ENCODE measurements around the gene KCNG2. TPM values are rescaled to one million over a fixed set of nuclear protein-coding genes. Genes with fewer than 3 reads are reported as not detected.

Gene KCNG2
- total RNA-seq, 4 donors from 2014 or later, result 0.27 TPM; not detected in 3

- ATAC-seq, result no peak
- no peaks in the 10 kb centered on the region for H3K27me3 ChIP-seq
- peaks cover 0 to 22% (median 6%) of the 10 kb centered on the region in 3 donors for H3K4me1 ChIP-seq
- H3K4me3 ChIP-seq, result no peak overlapping the region
- H3K36me3 ChIP-seq, result peaks cover 0 to 45% of the 10 kb centered on the region in 2 donors
- no peak overlapping the region for H3K27ac ChIP-seq
- no peak for TF ChIP-seq CTCF (IDR thresholded peaks at IDR 0.05)
- no peak for TF ChIP-seq EP300 (IDR thresholded peaks at IDR 0.05)
- no peak for TF ChIP-seq POLR2AphosphoS5 (IDR thresholded peaks at IDR 0.05)
- H3K9me3 ChIP-seq, result peaks cover 0 to 53% (median 0%) of the 10 kb centered on the region in 3 donors
- 100% methylated on average over 4 of the region's 9 CpGs; no CpG with 5 or more reads in 1 of the 2 donors for WGBS, 2 donors (ENCODE audit: low coverage in 1 of 2)
Measured at GRCh38 chr18:79928563-79928960, 130.8 kb downstream of the KCNG2 start.

GRCh38 chr18:79930020-79930642 lies 132.4 kb downstream of the KCNG2 start:
- 92 to 100% methylated on average over 2 of the region's 2 CpGs for WGBS, 2 donors (ENCODE audit: low coverage in 1 of 2)
- TF ChIP-seq POLR2AphosphoS5 (IDR thresholded peaks at IDR 0.05) (no peak), EP300 (IDR thresholded peaks at IDR 0.05) (no peak), POLR2A (IDR thresholded peaks at IDR 0.05) (no peak), CTCF (IDR thresholded peaks at IDR 0.05) (no peak)
- Histone ChIP-seq H3K27ac (no peak overlapping the region), H3K36me3 (peaks cover 0 to 58% of the 10 kb centered on the region in 2 donors), H3K9me3 (peaks cover 0 to 60% (median 0%) of the 10 kb centered on the region in 3 donors), H3K27me3 (no peaks in the 10 kb centered on the region), H3K4me1 (peaks cover 0 to 7% (median 4%) of the 10 kb centered on the region in 3 donors), H3K4me3 (no peak overlapping the region)
- ATAC-seq, result no peak

GRCh38 chr18:79931475-79931874 lies 133.7 kb downstream of the KCNG2 start:
- Histone ChIP-seq H3K4me3 (no peak overlapping the region), H3K27ac (no peak overlapping the region), H3K27me3 (no peaks in the 10 kb centered on the region), H3K36me3 (peaks cover 0 to 66% of the 10 kb centered on the region in 2 donors), H3K4me1 (no peaks in the 10 kb centered on the region), H3K9me3 (peaks cover 0 to 68% (median 0%) of the 10 kb centered on the region in 3 donors)
- WGBS, 2 donors (ENCODE audit: low coverage in 1 of 2), result 92 to 96% methylated on average over 2 of the region's 2 CpGs
- TF ChIP-seq POLR2AphosphoS5 (IDR thresholded peaks at IDR 0.05) (no peak), EP300 (IDR thresholded peaks at IDR 0.05) (no peak), POLR2A (IDR thresholded peaks at IDR 0.05) (no peak), CTCF (IDR thresholded peaks at IDR 0.05) (no peak)
- no peak for ATAC-seq

GRCh38 chr18:79932907-79933306 lies 135.2 kb downstream of the KCNG2 start:
- Histone ChIP-seq H3K36me3 (peaks cover 0 to 75% of the 10 kb centered on the region in 2 donors), H3K27ac (no peak overlapping the region), H3K4me3 (no peak overlapping the region), H3K4me1 (no peaks in the 10 kb centered on the region), H3K27me3 (no peaks in the 10 kb centered on the region), H3K9me3 (peaks cover 0 to 68% (median 0%) of the 10 kb centered on the region in 3 donors)
- TF ChIP-seq POLR2AphosphoS5 (IDR thresholded peaks at IDR 0.05) (no peak), CTCF (IDR thresholded peaks at IDR 0.05) (no peak)
- no peak for ATAC-seq
- WGBS, 2 donors (ENCODE audit: low coverage in 1 of 2), result 96 to 97% methylated on average over 3 of the region's 3 CpGs

- 40 to 60% methylated on average over 2 to 10 of the region's 10 CpGs for WGBS, 2 donors (ENCODE audit: low coverage in 1 of 2)
- Histone ChIP-seq H3K36me3 (peaks cover 0 to 68% of the 10 kb centered on the region in 2 donors), H3K4me1 (no peaks in the 10 kb centered on the region), H3K9me3 (peaks cover 0 to 62% (median 0%) of the 10 kb centered on the region in 3 donors), H3K4me3 (no peak overlapping the region), H3K27me3 (no peaks in the 10 kb centered on the region), H3K27ac (no peak overlapping the region)
- ATAC-seq, result no peak
- TF ChIP-seq POLR2AphosphoS5 (IDR thresholded peaks at IDR 0.05), result no peak
- TF ChIP-seq POLR2A (IDR thresholded peaks at IDR 0.05), result no peak
- no peak for TF ChIP-seq CTCF (IDR thresholded peaks at IDR 0.05)
- no peak for TF ChIP-seq EP300 (IDR thresholded peaks at IDR 0.05)
Measured at GRCh38 chr18:79933765-79934164, 136.0 kb downstream of the KCNG2 start.

All from gastroesophageal sphincter (tissue), 4 donors.